ENCODE results near the gene C16orf78.

DNA sequence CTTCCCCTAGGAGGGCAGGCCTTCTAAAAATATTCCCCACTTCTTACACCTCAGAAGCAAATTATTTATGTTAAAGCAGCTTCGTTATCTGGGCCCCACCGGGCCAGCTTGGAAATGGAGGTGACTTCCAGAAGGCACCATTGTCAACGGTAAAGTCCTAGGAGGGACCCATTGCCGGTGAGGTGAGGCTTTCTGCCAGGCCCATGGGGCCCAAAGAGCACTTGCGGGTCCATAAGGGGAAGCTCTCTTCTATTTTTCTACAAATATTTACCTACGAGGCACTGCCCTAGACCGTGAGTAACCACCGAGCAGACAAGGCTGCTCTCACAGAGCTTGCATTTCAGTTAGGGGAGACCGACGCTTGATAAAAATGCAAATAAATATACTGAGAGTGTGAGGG is 41.5 kb downstream of the C16orf78 start:
- TF ChIP-seq, protein P1, sequence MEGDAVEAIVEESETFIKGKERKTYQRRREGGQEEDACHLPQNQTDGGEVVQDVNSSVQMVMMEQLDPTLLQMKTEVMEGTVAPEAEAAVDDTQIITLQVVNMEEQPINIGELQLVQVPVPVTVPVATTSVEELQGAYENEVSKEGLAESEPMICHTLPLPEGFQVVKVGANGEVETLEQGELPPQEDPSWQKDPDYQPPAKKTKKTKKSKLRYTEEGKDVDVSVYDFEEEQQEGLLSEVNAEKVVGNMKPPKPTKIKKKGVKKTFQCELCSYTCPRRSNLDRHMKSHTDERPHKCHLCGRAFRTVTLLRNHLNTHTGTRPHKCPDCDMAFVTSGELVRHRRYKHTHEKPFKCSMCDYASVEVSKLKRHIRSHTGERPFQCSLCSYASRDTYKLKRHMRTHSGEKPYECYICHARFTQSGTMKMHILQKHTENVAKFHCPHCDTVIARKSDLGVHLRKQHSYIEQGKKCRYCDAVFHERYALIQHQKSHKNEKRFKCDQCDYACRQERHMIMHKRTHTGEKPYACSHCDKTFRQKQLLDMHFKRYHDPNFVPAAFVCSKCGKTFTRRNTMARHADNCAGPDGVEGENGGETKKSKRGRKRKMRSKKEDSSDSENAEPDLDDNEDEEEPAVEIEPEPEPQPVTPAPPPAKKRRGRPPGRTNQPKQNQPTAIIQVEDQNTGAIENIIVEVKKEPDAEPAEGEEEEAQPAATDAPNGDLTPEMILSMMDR (conservative IDR thresholded peaks at IDR 0.05 in 1 of 2, IDR thresholded peaks at IDR 0.05 in 1 of 2; ENCODE audit: extremely low read depth in 1 of 2, insufficient read depth in 1 of 2, low read depth in 1 of 2, low read length in 2 of 2), result no peak
- no peak for TF ChIP-seq EZH2 (IDR thresholded peaks at IDR 0.05; ENCODE audit: borderline replicate concordance, low read length)

Measured in mammary epithelial cell (primary cell).